K562 (cell line): Measurements from ENCODE around the gene SH3TC1. TPM values are rescaled to one million over a fixed set of nuclear protein-coding genes. Genes with fewer than 3 reads are reported as not detected.

Experiments
- ATAC-seq: fragments of 200-7000 bp; cut with Tn5 transposase; 3 replicates; pipeline ENCODE4 v1.9.1; 2020; ENCODE audit warnings: moderate library complexity
- BruUV-seq: library from RNA; stranded (reverse); fragments of 400-500 nt; replicated peaks from 2 replicates; lab custom pipeline; 2021; lab: Mats Ljungman, UMichigan
- CTCF ChIA-PET: fragments of 300-600 bp; formaldehyde crosslinking; extraction: SDS; loops from one replicate; lab custom pipeline; 2021; ENCODE audit warnings: low intra/inter-chr PET ratio; lab: Yijun Ruan, JAX
- POLR2A ChIA-PET: fragments of 300-600, 350-650 bp; sonication (Branson Sonifier 250); formaldehyde crosslinking; extraction: SDS; loops from one replicate; lab custom pipeline; 2021; ENCODE audit warnings: antibody characterized with exemption, inconsistent platforms; lab: Yijun Ruan, JAX
- DNase-seq, 4 experiments: peaks; one replicate each; pipeline versions ENCODE4 v3.0.0 to v3.0.0-alpha.2; 2011 to 2018; ENCODE audit warnings: low spot score in 3 of 4, mixed read lengths in 3 of 4; ENCODE audit errors: extremely low read depth in 1 of 4
- FAIRE-seq: peaks from 2 replicates; lab custom pipeline; 2011; peaks lifted over from hg19 to GRCh38; lab: Jason Lieb, UNC
- H2AFZ ChIP-seq: 2 replicates; pipeline ENCODE4 v1.6.0; 2011; ENCODE audit warnings: low read depth, low read length, control low read depth, inconsistent platforms
- H3K27ac ChIP-seq: fragments of 200-600 bp; 3 replicates; pipeline ENCODE4 v1.8.0; 2011; ENCODE audit warnings: low read depth, mild to moderate bottlenecking, control low read depth, inconsistent platforms, low read length, moderate library complexity, mixed read lengths; ENCODE audit errors: extremely low read depth
- H3K27me3 ChIP-seq, 2 experiments: fragments of 300-600 bp in 1 of 2; 2 replicates in 1 of 2; 3 replicates in 1 of 2; pipeline versions ENCODE4 v1.6.0 to v1.8.0; 2011; ENCODE audit warnings: inconsistent platforms in 2 of 2, low read length in 2 of 2, mild to moderate bottlenecking in 1 of 2, mixed read lengths in 1 of 2, moderate library complexity in 1 of 2; ENCODE audit not compliant: control insufficient read depth in 2 of 2, insufficient read depth in 2 of 2
- H3K36me3 ChIP-seq: fragments of 300-600 bp; 3 replicates; pipeline ENCODE4 v1.8.0; 2011; ENCODE audit warnings: mild to moderate bottlenecking, low read length, inconsistent platforms; ENCODE audit not compliant: control insufficient read depth, insufficient read depth
- H3K4me1 ChIP-seq, 2 experiments: fragments of 200-600 bp in 1 of 2; replicated peaks in 1 of 2; 2 replicates in 1 of 2; 3 replicates in 1 of 2; pipeline versions ENCODE4 v1.5.1 to v1.8.0; 2011; ENCODE audit warnings: inconsistent platforms in 2 of 2, low read length in 2 of 2, mild to moderate bottlenecking in 1 of 2, mixed read lengths in 1 of 2, moderate library complexity in 1 of 2; ENCODE audit not compliant: control insufficient read depth in 2 of 2, insufficient read depth in 2 of 2
- H3K4me2 ChIP-seq: 2 replicates; pipeline ENCODE4 v1.6.1; 2011; ENCODE audit warnings: low read length, control low read depth, inconsistent platforms, mixed read lengths; ENCODE audit not compliant: insufficient read depth
- H3K4me3 ChIP-seq: fragments of 200-600 bp; sonication (generic), shearing (Covaris generic); 2 replicates; pipeline ENCODE4 v1.5.1; 2016; ENCODE audit warnings: control low read depth, inconsistent platforms
- H3K79me2 ChIP-seq: fragments of 200-600 bp; 3 replicates; pipeline ENCODE4 v1.8.0; 2011; ENCODE audit warnings: low read length, inconsistent platforms; ENCODE audit not compliant: control insufficient read depth, insufficient read depth
- H3K9ac ChIP-seq, 2 experiments: 2 replicates each; pipeline versions ENCODE4 v1.6.0 to v1.6.1; 2011; ENCODE audit warnings: low read depth in 2 of 2, low read length in 2 of 2, control low read depth in 1 of 2, inconsistent platforms in 1 of 2, mild to moderate bottlenecking in 1 of 2, mixed read lengths in 1 of 2; ENCODE audit not compliant: insufficient read depth in 1 of 2
- H3K9me1 ChIP-seq: one replicate; pipeline ENCODE4 v1.6.0; 2011; ENCODE audit warnings: inconsistent platforms, mild to moderate bottlenecking, low read length, moderate library complexity; ENCODE audit not compliant: control insufficient read depth, insufficient read depth
- H3K9me3 ChIP-seq: replicated peaks from 2 replicates; pipeline ENCODE4 v1.5.1; 2011; ENCODE audit warnings: low read depth, low read length, inconsistent platforms; ENCODE audit not compliant: control insufficient read depth, insufficient read depth
- H4K20me1 ChIP-seq: replicated peaks from 2 replicates; pipeline ENCODE4 v1.6.1; 2011; ENCODE audit warnings: low read length, inconsistent platforms, mixed read lengths; ENCODE audit not compliant: control insufficient read depth, insufficient read depth
- DNMT1 ChIP-seq: fragments of 450-650 bp; IDR thresholded peaks from 2 replicates; pipeline ENCODE4 v1.6.1; 2016; ENCODE audit warnings: antibody characterized with exemption, mild to moderate bottlenecking
- HDAC6 ChIP-seq: IDR thresholded peaks from 2 replicates; pipeline ENCODE4 v1.6.1; 2012; ENCODE audit warnings: low read depth, mild to moderate bottlenecking, control low read depth, inconsistent platforms, low read length, moderate library complexity
- RBM39 ChIP-seq: fragments of 200-400 bp; formaldehyde crosslinking; optimal IDR thresholded peaks from 2 replicates; pipeline ENCODE3; 2018; ENCODE audit warnings: low read depth, low read length
- SMAD3 ChIP-seq: fragments of 450-650 bp; formaldehyde crosslinking; conservative IDR thresholded peaks from 2 replicates; pipeline ENCODE4 v1.4.0; 2020; ENCODE audit warnings: mild to moderate bottlenecking
- YBX1 ChIP-seq: fragments of 450-650 bp; IDR thresholded peaks from 2 replicates; pipeline ENCODE4 v1.7.1; 2016; ENCODE audit warnings: mild to moderate bottlenecking
- ZNF224 ChIP-seq: sonication (generic); formaldehyde crosslinking; IDR thresholded peaks from 2 replicates; pipeline ENCODE4 v1.8.0; 2022; ENCODE audit warnings: mild to moderate bottlenecking, missing genetic modification reagents
- ZNF766 ChIP-seq: fragments of 200-800 bp; sonication (Bioruptor generic); conservative IDR thresholded peaks from 2 replicates; pipeline ENCODE4 v1.6.1; 2016; ENCODE audit warnings: missing genetic modification characterization, missing compliant biosample characterization
- WGBS: fragments of 100-300 bp; shearing (Covaris generic); methylation state at CpG from one replicate; pipeline ENCODE4 v1.1.6; 2016; ENCODE audit warnings: low coverage, mixed read lengths; ENCODE audit not compliant: insufficient coverage; ENCODE audit errors: missing lambda C conversion rate; 5-methylcytosine and 5-hydroxymethylcytosine counted together
- in situ Hi-C: fragments of 300-500 bp; cut with MboI; formaldehyde crosslinking; loops from 4 replicates; pipeline ENCODE4 v1.15.0; 2018; ENCODE audit warnings: inconsistent platforms, mixed read lengths
- intact Hi-C: fragments of 100-400 bp; cut with micrococcal nuclease; formaldehyde crosslinking; loops from 2 replicates; pipeline ENCODE4 v1.14.2; 2022
- polyA plus RNA-seq, 8 experiments: library from polyadenylated mRNA; depleted of rRNA in 4 of 8; stranded (reverse) in 5 of 8; unstranded in 3 of 8; fragments of >200 nt; fragmentation: Nextera tagmentation in 2 of 8; fragmentation: Illumina TruSeq in 1 of 8; extraction: Ambion mirVana in 2 of 8; extraction: Trizol in 1 of 8; gene quantifications; 2 replicates each; pipeline versions ENCODE4 v1.2.1 to v1.2.3, GENCODE V29; 2011 to 2014; ENCODE audit warnings: inconsistent platforms in 1 of 8, missing spikeins in 1 of 8
- total RNA-seq, 7 experiments: library from RNA; depleted of rRNA in 6 of 7; stranded (reverse); fragments of >200 nt in 6 of 7; fragmentation: Illumina TruSeq in 2 of 7; extraction: Trizol in 2 of 7; gene quantifications; 2 replicates each; pipeline versions ENCODE4 v1.2.1 to v1.2.3, GENCODE V29; 2011 to 2021; ENCODE audit warnings: low replicate concordance in 1 of 7

SH3TC1 gene
- total and polyA plus RNA-seq, 9 of the 15 experiments (the other 6 are each of a cell fraction or from before 2014, with no cell fraction given): 0.04 to 2.1 (median 0.48) TPM; not detected in 1

- Histone ChIP-seq H4K20me1 (no peaks in the 10 kb centered on the region), H3K79me2 (no peaks in the 10 kb centered on the region), H3K9ac (no peak overlapping the region), H3K4me1 (peaks cover 5 to 23% of the 10 kb centered on the region in 2 experiments; a peak in 4 of 5 replicates), H3K9me1 (no peaks in the 10 kb centered on the region), H3K9me3 (no peaks in the 10 kb centered on the region), H2AFZ (no peak overlapping the region), H3K4me3 (no peak overlapping the region), H3K27me3 (peaks cover 2 to 18% of the 10 kb centered on the region in 2 experiments; a peak in 3 of 5 replicates), H3K36me3 (no peaks in the 10 kb centered on the region), H3K4me2 (no peak overlapping the region), H3K27ac (no peak overlapping the region)
- WGBS: 16% methylated on average over 4 of the region's 4 CpGs
- CTCF ChIA-PET: no interaction called here
- in situ Hi-C loops: no loop called here
- DNase-seq (no peak), ATAC-seq (no peak), FAIRE-seq (no peak)
- intact Hi-C loops: no loop called here
- no TSS peak for BruUV-seq
- no peak for TF ChIP-seq RBM39
- TF ChIP-seq SMAD3 (CRISPR knock-in tag): no peak
- no peak for TF ChIP-seq YBX1
- no peak for TF ChIP-seq DNMT1
- peak; percentile 89; the same call in 1 of the 2 replicates for TF ChIP-seq ZNF766
- TF ChIP-seq ZNF224 (CRISPR knock-in tag): no peak
- TF ChIP-seq HDAC6: no peak
- POLR2A ChIA-PET: interaction anchor here (0.8 to 1.3 kb wide), 2 partner anchors 11 to 26 kb away, joined by 3 to 5 read pairs; no protein-coding TSS in a partner anchor
Observed at GRCh38 chr4:8257854-8258253, 58.8 kb downstream of the SH3TC1 start.
